Midbrain (tissue), 1 donor: ENCODE results near the gene ARHGAP22.

Source experiments
- DNase-seq: peaks from one replicate; lab custom pipeline; 2025; lab: John Stamatoyannopoulos, UW

The ARHGAP22 gene

GRCh38 chr10:48587819-48588218, 17.1 kb downstream of the ARHGAP22 start:
- no peak for DNase-seq

DNA sequence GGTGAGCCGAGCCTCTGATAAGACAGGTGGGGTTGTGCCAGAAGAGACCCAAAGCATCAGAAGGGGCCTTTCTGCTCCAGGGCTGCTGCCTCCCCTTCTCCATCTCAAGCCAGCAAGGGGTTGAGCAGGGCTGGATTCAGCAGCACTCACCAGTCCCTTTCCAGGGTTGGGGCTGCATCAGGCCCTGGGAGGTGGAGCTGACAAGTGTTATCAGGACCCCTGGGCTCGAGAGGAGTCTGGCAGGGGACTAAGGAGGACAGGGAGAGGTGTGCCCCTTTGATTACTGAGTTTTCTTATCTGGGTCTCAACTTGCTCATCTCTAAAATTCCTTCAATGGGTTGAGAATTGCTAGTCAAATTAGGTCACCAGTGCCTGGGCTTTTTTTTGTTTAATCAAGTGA, 17.8 kb downstream of the ARHGAP22 start:
- DNase-seq = no peak

DNA sequence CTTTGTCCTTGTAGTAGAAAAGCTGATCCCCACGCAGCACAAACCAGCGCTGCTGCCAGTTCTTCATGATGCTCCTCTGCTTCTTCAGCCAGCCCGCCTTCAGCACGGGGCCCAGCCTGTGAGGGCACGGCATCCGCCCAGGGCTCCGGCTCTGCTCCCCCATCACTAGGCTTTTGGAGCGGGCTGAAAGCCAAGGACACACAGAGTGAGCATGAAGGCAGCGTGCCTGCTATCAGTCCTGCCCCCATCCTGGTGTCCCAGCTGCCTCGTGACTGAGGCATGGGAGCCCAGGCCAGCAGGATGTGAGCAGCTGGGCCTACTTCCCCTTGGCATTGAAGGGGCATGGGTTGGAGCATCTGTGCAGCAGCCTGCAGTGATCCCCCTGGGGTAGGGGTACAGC, 21.9 kb downstream of the ARHGAP22 start:
- DNase-seq = peak; percentile 32

DNA sequence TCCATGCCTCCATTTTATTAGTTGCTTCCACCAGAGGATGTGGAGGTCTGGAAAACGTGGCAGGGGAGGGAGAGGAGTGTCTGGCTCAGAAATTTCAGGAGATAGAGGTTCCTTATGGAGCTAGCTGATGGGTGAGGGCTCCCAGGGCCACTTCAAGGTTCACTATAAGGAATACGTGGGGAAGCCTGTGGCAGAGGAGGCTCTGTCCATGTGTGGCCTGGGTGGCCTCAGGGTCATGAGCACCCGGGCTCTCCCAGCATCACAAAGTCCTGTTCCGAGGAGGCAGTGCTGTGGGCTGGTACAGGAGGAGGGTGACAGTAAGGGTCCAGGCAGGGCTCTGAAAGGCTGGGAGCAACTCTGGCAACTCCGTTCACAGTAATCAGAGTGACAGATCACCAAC, 24.6 kb downstream of the ARHGAP22 start:
- DNase-seq = no peak

GRCh38 chr10:48579251-48579960, 25.5 kb downstream of the ARHGAP22 start:
- no peak for DNase-seq

- DNase-seq = no peak
Observed at GRCh38 chr10:48577158-48577557, 27.7 kb downstream of the ARHGAP22 start.

- DNase-seq = no peak
Observed at GRCh38 chr10:48576501-48576900, 28.4 kb downstream of the ARHGAP22 start.

- no peak for DNase-seq
Observed at GRCh38 chr10:48575901-48576300, 29.0 kb downstream of the ARHGAP22 start.

DNA sequence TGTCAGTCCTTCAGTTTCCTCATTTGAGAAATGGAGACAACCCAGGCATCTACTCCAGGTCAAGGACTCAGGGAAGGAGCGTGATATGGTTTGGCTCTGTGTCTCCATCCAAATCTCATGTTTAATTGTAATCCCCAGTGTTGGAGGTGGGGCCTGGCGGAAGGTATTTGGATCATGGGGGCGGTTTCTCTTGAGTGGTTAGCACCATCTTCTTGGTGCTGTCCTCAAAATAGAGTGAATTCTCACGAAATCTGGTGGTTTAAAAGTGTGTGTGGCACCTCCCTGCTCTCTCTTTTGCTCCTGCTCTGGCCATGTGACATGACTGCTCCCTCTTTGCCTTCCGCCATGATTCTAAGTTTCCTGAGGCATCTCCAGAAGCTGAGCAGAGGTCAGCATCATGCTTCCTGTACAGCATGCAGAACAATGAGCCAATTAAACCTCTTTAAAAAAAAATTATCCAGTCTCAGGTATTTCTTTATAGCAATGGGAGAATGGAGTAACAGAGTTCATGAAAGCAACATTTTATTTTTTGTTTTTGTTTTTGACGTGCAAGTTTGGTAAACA, 30.0 kb downstream of the ARHGAP22 start:
- DNase-seq = no peak

DNA sequence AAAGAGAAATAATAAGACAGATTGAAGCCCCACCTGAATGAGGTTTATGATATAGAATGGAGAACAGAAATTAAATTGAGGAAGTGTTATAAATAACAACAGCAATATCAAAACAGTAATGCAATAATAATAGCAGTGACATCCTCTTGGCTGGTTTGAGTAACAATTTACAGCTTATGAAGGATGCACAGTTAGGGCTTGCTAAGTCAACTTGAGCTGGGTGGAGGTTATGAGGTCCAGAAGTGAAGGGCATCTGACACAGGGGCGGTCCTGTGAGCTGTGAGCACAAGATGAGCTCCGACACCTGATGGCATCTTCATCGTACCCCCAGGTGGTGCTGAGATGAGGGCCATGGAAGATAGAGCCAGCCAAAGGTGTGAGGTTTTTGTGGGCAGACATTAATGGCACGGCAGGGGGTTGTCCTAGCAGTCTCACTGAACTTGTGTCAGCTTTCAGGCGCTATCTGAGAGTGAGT, 30.5 kb downstream of the ARHGAP22 start:
- DNase-seq = no peak

- DNase-seq = no peak
Observed at GRCh38 chr10:48573045-48573444, 31.8 kb downstream of the ARHGAP22 start.

- no peak for DNase-seq
Observed at GRCh38 chr10:48572414-48572813, 32.5 kb downstream of the ARHGAP22 start.

DNA sequence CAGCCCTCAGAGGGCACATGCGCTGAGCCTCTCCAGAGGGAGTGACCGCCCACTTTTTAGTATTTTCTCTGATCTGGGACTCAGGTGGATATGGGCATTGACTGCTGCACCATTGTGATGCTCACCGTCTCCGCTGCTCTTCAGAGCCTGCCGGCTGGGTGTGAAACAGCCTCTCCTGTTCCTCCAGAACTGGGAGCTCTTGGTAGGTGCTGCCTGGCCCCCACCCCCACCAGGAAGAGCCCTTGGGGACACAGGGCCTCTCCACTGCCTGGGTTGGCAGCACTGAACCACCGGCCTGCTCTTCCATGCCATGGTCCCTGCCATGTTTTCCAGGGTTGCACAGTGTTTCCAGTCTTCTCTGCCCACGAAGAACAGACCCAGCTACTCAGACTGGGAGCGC, 36.3 kb downstream of the ARHGAP22 start:
- no peak for DNase-seq

GRCh38 chr10:48568131-48568530, 36.7 kb downstream of the ARHGAP22 start:
- no peak for DNase-seq

DNA sequence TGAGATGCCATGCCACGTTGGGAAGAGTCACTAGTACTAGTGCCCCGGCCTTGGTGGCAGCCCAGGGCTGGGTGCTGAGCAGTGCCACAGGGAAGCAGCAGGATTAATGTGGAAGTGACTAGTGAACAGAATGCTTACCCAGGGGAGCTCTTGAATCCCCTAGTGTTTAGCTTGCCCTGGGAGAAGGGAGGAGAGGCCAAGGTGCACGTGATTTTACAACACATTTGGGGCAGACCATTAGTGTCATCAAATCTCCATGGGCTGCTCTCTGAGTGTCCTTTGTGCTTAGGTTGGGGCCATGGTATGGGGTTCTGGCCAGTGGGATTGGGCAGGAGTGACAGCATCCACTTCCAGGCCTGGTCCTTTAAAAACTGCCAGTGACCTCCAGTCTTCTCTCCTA, 37.5 kb downstream of the ARHGAP22 start:
- no peak for DNase-seq

DNA sequence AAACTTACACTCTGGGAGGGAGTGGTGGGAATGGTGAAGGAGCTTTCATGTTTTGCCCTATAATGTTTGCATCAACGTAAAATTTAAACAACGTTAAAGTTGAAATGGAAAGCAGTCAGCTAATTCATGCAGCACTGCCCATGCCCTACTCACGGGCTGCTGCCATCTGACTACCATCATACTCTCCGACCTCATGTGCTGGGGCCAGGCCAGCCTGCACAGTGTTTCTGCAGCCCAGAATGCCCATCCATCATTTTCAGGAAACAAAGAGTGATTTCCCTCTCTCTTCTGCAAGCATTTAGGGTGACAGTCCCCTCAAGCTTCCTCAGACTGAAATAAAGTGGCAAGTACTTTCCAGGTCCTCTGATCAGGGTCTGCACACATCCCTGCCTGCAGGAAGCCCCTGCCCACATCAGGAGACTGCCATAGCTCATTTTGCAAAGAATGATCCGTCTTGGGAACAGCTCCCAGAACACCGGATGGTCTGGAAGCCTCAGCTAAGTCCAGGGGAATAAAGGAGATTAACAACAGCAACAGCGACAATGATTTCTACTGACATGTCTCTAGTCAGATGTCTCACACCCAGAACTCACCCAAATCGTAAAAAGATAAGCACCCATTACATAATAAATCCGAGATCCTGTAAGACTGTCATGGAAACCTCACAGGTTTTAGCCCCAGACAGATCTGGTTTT, 40.3 kb downstream of the ARHGAP22 start:
- no peak for DNase-seq

- DNase-seq = no peak
Observed at GRCh38 chr10:48557511-48558123, 47.3 kb downstream of the ARHGAP22 start.

- DNase-seq = no peak
Observed at GRCh38 chr10:48556713-48557112, 48.2 kb downstream of the ARHGAP22 start.

DNA sequence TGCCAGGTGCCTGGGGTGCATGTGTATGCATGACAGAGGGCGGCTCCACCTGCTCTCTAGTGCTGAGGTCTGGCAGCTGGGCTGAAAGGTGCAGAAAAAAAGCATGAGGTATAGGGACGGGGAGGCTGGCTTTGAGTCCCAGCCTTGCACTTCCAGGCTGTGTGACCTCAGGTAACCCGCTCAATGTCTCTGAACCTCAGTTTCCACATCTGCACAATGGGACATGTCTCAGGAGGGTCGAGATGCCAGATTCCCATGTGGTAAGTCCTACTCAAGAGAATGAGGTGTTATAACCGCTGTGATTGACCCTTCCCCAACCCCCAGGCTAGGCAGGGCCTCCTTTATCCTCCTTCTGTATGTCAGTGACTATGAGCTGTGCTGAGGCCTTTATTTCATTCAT, 48.8 kb downstream of the ARHGAP22 start:
- DNase-seq = no peak

GRCh38 chr10:48555310-48556042, 49.4 kb downstream of the ARHGAP22 start:
- DNase-seq = no peak

DNA sequence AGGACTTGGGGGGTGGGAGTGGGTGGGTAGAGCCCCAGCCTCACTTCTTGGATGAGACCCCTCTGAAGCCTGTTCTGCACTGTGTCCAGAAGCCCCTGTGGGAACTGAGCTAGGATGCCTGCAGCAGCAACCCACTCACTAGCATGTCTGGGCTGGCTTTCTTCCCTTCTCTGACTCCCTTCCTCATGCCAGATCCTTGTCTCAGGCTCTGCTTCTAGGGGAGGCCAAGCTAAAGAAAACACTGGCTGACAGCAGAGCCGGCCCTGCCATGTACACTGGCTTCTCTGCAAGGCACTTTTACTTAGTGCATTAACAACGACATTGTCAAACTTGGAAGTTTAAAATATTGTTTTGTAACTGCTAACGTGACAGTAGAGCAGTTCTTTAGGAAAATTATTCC, 50.2 kb downstream of the ARHGAP22 start:
- DNase-seq = no peak

DNA sequence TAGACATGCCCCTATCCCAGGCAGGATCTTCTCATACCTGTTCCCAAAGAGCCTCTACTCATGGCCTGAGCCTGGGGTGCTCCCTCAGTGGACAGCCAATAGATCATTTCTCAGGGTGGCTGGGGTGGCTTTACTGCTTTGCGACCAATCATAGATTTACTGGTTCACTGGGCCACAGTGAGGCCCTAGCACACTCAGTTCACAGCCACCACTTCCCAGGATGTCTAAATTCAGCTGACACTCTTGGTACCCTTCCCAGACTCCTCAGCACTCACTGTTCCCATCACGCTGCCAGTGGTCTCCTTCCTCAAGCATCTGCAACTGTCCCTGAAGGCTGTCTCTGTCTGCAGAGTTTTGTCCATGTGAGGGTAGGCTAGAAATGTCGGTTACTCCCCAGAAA, 50.6 kb downstream of the ARHGAP22 start:
- no peak for DNase-seq
